ENCODE data around the gene C16orf87. TPM values are rescaled to one million over a fixed set of nuclear protein-coding genes. Genes with fewer than 3 reads are reported as not detected.
"Not testable (repeated sequence)": the region's sequence is repeated elsewhere in the genome, so short reads cannot be mapped to it uniquely, and the experiment has no call there.

Gene C16orf87, protein sequence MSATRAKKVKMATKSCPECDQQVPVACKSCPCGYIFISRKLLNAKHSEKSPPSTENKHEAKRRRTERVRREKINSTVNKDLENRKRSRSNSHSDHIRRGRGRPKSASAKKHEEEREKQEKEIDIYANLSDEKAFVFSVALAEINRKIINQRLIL
- total RNA-seq, result 10 to 100 TPM; 13.3 to 19.1 TPM

DNA sequence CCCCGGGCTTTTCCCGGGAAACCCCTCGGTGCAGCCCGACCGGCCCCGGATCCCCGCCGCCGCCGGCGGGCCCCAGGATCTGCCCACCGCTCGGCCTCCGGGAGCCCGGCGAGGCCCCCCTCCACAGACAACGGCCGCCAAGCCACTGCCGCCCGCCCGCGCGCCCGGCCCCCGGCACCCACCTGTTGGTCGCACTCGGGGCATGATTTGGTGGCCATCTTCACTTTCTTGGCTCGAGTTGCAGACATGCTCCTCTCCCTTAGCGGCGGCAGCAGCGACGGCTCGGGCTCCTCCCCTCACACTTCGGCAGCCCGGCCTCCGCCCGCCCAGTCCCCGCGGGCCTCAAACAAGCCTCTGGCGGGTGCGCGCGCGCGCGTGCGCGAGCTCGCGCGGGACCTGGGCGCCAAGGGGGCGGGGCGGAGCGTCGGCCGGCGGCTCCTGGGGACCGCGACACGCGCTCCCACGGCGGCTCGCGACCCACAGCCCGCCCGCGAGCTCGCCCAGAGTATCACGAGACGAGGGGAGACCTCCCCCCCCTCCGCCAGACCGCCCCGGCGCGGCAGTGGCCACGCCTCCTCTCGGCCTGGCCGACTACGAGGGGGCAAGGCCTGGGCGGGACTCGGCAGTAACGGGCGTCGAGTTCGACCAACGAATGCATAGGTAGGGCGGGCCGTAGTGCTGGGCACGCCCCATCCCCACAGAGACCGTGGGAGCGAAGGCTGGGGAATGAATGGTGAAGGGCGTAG is at the start of gene C16orf87:
TSS of gene C16orf87 (minus strand) at position 279 of the 746 bp plus-strand sequence. CDS start at position 248, 31 bp downstream.
- CTCF ChIA-PET, result interaction anchor here (1.2 to 2.2 kb wide), 3 partner anchors 10 to 39 kb away, joined by 3 to 7 read pairs (median 5); no protein-coding TSS in a partner anchor
- Mint-ChIP-seq H3K9me3 (ENCODE audit: low read depth) (no peaks in the 10 kb centered on the region), H3K4me3 (peak within 1 kb of the TSS; percentile 99), H3K36me3 (peaks cover 7% of the 10 kb centered on the region), H3K27me3 (peaks cover 9% of the 10 kb centered on the region), H3K4me1 (peaks cover 33% of the 10 kb centered on the region), H3K27ac (peak within 1 kb of the TSS; percentile 98)
- DNase-seq (peak; percentile 95), ATAC-seq (peak; percentile 94)

DNA sequence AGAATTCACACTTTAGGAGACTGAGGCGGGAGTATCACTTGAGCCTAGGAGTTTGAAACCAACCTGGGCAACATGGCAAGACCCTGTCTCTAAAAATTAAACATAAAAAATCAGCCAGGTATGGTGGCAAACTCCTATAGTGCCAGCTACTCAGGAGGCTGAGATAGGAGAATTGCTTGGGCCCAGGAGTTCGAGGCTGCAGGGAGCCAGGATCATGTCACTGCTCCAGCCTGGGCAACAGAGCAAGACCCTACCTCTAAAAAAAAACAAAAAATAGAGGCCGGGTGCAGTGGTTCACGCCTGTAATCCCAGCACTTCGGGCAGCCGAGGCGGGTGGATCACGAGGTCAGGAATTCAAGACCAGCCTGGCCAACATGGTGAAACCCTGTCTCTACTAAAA is 44.3 kb upstream of the C16orf87 start:
- H3K36me3 Mint-ChIP-seq, result no peaks in the 10 kb centered on the region
- ATAC-seq (no peak), DNase-seq (no peak)
- no peak overlapping the region for H3K4me3 Mint-ChIP-seq
- H3K4me1 Mint-ChIP-seq, result peaks cover 2% of the 10 kb centered on the region
- H3K27ac Mint-ChIP-seq, result no peak overlapping the region
- CTCF ChIA-PET, result interaction anchor here (1.3 to 1.4 kb wide), 2 partner anchors 21 to 33 kb away, joined by 3 to 4 read pairs; no protein-coding TSS in a partner anchor
- peaks cover 17% of the 10 kb centered on the region for H3K27me3 Mint-ChIP-seq
- H3K9me3 Mint-ChIP-seq (ENCODE audit: low read depth), result no peaks in the 10 kb centered on the region

DNA sequence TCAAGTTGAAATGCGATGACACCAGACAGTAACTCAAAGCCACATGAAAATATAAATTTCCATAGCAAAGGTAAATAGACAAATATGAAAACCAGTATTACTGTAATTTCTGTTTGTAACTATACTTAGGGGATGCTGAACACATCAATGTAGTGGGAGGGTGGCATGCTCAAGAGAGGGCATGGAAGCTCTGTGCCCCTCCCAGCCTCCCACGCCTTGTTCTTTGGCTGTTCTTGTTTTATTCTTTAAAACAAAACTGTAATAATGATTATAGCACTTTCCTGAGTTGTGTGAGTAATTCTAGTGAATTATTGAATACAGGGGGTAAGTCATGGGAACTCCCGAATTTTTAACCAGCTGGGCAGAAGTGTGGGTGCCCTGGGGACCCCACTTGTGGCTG is 42.2 kb upstream of the C16orf87 start:
- no peak overlapping the region for H3K4me3 Mint-ChIP-seq
- ATAC-seq (no peak), DNase-seq (no peak)
- H3K9me3 Mint-ChIP-seq (ENCODE audit: low read depth), result no peaks in the 10 kb centered on the region
- H3K36me3 Mint-ChIP-seq, result no peaks in the 10 kb centered on the region
- H3K4me1 Mint-ChIP-seq, result peaks cover under 1% of the 10 kb centered on the region
- no peak overlapping the region for H3K27ac Mint-ChIP-seq
- CTCF ChIA-PET, result interaction anchor here (0.6 to 1.8 kb wide), 4 partner anchors 19 to 342 kb away, joined by 3 to 5 read pairs (median 3); no protein-coding TSS in a partner anchor
- peaks cover 8% of the 10 kb centered on the region for H3K27me3 Mint-ChIP-seq

DNA sequence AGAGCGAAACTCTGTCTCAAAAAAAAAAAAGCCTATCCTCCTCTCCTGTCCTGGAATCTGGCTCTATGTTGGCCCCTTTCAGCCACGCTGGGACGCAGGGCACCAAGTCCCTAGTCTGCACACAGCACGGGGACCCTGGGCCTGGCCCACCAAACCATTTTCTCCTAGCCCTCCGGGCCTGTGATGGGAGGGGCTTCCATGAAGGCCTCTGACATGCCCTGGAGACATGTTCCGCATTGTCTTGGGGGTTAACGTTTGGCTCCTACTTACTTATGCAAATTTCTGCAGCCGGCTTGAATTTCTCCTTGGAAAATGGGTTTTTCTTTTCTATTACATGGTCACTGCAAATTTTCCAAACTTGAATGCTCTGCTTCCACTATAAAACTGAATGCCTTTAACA is 40.6 kb upstream of the C16orf87 start:
- no peak overlapping the region for H3K27ac Mint-ChIP-seq
- no peaks in the 10 kb centered on the region for H3K4me1 Mint-ChIP-seq
- H3K4me3 Mint-ChIP-seq, result no peak overlapping the region
- ATAC-seq (no peak), DNase-seq (no peak)
- H3K9me3 Mint-ChIP-seq (ENCODE audit: low read depth), result no peaks in the 10 kb centered on the region
- peaks cover 10% of the 10 kb centered on the region for H3K27me3 Mint-ChIP-seq
- CTCF ChIA-PET, result no interaction called here
- no peaks in the 10 kb centered on the region for H3K36me3 Mint-ChIP-seq

DNA sequence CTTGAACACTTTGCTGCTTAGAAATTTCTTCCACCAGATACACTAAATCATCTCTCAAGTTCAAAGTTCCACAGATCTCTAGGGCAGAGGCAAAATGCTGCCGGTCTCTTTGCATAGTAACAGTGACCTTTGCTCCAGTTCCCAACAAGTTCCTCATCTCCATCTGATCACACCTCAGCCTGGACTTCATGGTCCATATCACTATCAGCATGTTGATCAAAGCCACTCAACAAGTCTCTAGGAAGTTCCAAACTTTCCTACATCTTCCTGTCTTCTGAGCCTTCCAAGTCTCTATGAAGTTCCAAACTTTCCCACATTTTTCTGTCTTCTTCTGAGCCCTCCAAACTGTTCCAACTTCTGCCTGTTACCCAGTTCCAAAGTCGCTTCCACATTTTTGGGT is 37.9 kb upstream of the C16orf87 start:
- DNase-seq; H3K27ac Mint-ChIP-seq; H3K36me3 Mint-ChIP-seq; H3K4me1 Mint-ChIP-seq; H3K9me3 Mint-ChIP-seq (ENCODE audit: low read depth); H3K27me3 Mint-ChIP-seq; ATAC-seq; H3K4me3 Mint-ChIP-seq: not testable (repeated sequence)
- CTCF ChIA-PET, result interaction anchor here (1.1 kb wide), 1 partner anchor 15 kb away, joined by 3 read pairs; no protein-coding TSS in a partner anchor

DNA sequence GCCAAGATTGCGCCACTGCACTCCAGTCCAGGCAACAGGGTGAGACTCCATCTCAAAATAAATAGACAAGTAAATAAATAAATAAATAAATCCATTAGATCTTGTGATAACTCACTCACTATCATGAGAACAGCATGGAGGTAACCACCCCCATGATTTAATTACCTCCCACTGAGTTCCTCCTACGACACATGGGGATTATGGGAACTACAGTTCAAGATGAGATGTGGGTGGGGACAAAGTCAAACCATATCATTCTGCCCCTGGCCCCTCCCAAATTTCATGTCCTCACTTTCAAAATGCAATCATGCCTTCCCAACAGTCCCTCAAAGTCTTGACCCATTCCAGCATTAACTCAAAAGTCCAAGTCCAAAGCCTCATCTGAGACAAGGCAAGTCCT is 36.5 kb upstream of the C16orf87 start:
- ATAC-seq; H3K27me3 Mint-ChIP-seq; H3K27ac Mint-ChIP-seq; H3K9me3 Mint-ChIP-seq (ENCODE audit: low read depth); H3K36me3 Mint-ChIP-seq; CTCF ChIA-PET; H3K4me3 Mint-ChIP-seq; DNase-seq: not testable (repeated sequence)
- peaks cover 17% of the 10 kb centered on the region for H3K4me1 Mint-ChIP-seq

DNA sequence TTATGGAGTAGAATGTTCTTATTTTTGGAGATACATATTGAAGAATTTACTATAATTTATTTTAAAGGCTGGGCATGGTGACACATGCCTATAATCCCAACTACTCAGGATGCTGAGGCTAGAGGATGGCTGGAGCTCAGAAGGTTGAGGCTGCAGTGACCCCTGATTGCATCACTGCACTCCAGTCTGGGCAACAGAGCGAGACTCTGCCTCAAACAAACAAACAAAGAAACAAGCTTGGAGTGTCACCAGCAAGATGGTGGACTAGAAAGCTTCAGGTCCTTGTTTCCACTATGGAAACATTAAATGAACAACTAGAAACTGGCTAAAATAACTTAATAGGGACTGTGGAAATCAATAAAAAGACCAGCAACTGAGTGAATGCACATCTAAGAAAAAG is 35.3 kb upstream of the C16orf87 start:
- H3K27me3 Mint-ChIP-seq, result peaks cover 2% of the 10 kb centered on the region
- ATAC-seq, result no peak
- peaks cover 11% of the 10 kb centered on the region for H3K36me3 Mint-ChIP-seq
- H3K4me1 Mint-ChIP-seq, result peaks cover 17% of the 10 kb centered on the region
- DNase-seq, result no peak
- CTCF ChIA-PET, result no interaction called here
- no peak overlapping the region for H3K4me3 Mint-ChIP-seq
- H3K27ac Mint-ChIP-seq, result no peak overlapping the region
- peaks cover 3% of the 10 kb centered on the region for H3K9me3 Mint-ChIP-seq (ENCODE audit: low read depth)

DNA sequence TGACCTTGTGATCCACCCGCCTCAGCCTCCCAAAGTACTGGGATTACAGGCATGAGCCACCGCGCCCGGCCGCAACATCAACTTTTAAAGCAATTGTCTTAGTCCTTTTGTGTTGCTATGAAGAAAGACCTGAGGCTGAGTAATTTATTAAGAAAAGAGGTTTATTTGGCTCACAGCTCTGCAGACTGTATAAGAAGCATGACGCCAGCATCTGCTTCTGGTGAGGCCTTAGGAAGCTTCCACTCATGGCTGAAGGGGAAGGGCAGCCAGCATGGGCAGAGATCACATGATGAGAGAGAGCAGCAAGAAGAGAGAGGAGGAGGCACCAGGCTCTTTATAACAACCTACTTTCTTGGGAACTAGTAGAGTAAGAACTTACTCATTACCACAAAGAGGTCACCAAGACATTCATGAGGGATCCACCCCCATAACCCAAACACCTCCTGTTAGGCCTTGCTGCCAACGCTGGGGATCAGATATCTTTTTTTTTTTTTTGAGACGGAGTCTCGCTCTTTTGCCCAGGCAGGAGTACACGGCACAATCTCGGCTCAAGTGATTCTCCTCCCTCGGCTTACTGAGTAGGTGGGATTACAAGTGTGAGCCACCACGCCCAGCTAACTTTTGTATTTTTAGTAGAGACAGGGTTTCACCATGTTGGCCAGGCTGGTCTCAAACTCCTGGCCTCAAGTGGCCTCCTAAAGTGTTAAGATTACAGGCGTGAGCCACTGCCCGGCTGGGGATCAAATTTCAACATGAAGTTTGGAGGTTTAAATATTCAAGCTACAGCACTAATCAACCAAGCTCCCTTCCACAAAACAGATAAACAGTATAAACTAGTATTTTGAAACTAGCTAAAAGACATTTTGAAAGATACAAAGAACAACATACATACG is 31.8 kb upstream of the C16orf87 start:
- peaks cover 26% of the 10 kb centered on the region for H3K4me1 Mint-ChIP-seq
- H3K9me3 Mint-ChIP-seq (ENCODE audit: low read depth), result peaks cover 3% of the 10 kb centered on the region
- peaks cover 11% of the 10 kb centered on the region for H3K36me3 Mint-ChIP-seq
- DNase-seq (no peak), ATAC-seq (no peak)
- peak overlapping the region; percentile 22 for H3K27ac Mint-ChIP-seq
- CTCF ChIA-PET, result interaction anchor here (0.6 to 2.3 kb wide), 8 partner anchors 9 to 1302 kb away, joined by 3 to 15 read pairs (median 3); no protein-coding TSS in a partner anchor
- peaks cover 2% of the 10 kb centered on the region for H3K27me3 Mint-ChIP-seq
- no peak overlapping the region for H3K4me3 Mint-ChIP-seq

DNA sequence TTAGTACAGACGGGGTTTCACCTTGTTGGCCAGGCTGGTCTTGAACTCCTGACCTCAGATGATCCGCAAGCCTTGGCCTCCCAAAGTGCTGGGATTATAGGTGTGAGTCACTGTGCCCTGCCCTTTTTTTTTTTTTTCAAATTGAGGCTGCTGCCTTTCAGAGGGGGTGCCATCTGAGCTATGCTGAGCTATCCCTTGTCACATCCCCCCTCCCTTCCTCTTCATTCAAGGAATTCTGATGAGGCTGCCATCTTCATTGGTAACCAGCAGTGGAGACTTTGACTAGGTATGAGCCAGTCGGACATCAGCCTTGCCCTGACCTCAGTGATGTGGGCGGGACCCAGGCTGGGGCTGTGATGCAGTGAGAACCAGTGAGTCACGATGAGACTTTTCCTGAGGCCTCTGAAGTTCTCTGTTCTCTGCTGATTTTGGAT is 28.8 kb upstream of the C16orf87 start:
- Mint-ChIP-seq H3K27ac (peak overlapping the region; percentile 17), H3K36me3 (peaks cover 11% of the 10 kb centered on the region), H3K27me3 (no peaks in the 10 kb centered on the region), H3K4me1 (peaks cover 26% of the 10 kb centered on the region), H3K9me3 (ENCODE audit: low read depth) (peaks cover 3% of the 10 kb centered on the region), H3K4me3 (no peak overlapping the region)
- ATAC-seq (peak; percentile 68), DNase-seq (no peak)
- CTCF ChIA-PET, result interaction anchor here (1.1 to 1.8 kb wide), 2 partner anchors 44 to 49 kb away, joined by 3 to 7 read pairs; no protein-coding TSS in a partner anchor

DNA sequence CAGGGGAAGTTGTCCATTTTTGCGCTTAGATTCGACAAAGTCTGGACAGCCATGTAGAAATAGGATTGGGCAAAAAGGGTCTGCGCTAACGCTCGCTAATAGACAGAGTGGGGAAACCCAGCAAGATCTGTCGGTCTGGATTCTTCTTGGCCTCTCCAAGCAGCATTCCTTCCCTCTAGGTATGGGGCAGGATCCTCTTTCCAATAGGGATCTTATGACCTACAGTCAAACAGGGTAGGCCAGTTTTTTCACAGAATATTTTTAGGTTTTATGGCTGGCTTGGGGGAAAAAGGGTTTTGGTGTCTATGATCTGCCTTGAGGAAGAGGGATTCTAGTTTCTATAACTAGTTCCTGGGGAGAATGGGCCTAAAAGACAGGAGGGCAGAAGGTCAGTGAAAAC is 27.2 kb upstream of the C16orf87 start:
- peaks cover 14% of the 10 kb centered on the region for H3K4me1 Mint-ChIP-seq
- DNase-seq, result no peak
- peaks cover 8% of the 10 kb centered on the region for H3K36me3 Mint-ChIP-seq
- peaks cover 3% of the 10 kb centered on the region for H3K9me3 Mint-ChIP-seq (ENCODE audit: low read depth)
- ATAC-seq, result no peak
- no peaks in the 10 kb centered on the region for H3K27me3 Mint-ChIP-seq
- no peak overlapping the region for H3K27ac Mint-ChIP-seq
- no peak overlapping the region for H3K4me3 Mint-ChIP-seq
- CTCF ChIA-PET, result interaction anchor here (1.2 to 1.7 kb wide), 3 partner anchors 50 to 71 kb away, joined by 3 to 6 read pairs (median 4); no protein-coding TSS in a partner anchor

DNA sequence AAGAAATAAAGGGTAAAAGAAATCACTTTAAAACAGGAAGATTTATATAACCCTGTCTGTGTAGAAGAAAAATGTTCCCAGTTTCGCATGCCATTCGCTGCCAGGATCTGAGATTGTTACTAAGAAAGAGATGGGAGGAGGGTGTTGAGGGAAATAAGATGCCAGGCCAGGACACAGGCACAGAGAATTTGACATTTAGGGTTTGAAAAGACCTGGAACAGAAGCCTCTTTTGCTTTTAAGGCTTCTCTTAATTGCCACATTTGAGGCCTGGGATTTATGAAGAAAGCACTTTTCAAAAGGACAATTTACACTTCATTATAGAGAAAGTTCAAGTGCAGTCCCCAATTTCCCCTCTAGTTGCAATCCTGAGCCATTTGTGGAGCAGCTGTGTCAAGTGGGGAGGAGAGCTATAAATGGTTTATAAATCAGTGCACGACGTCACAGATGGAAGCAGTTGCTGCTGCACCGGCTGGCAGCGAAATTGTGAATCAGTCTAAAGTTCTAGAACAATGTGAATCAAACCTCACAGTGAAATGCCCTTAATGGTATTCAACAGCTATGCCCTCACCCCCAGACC is 26.5 kb upstream of the C16orf87 start:
- H3K4me3 Mint-ChIP-seq, result no peak overlapping the region
- H3K9me3 Mint-ChIP-seq (ENCODE audit: low read depth), result no peaks in the 10 kb centered on the region
- H3K27ac Mint-ChIP-seq, result no peak overlapping the region
- peaks cover 9% of the 10 kb centered on the region for H3K4me1 Mint-ChIP-seq
- no peaks in the 10 kb centered on the region for H3K27me3 Mint-ChIP-seq
- peaks cover 4% of the 10 kb centered on the region for H3K36me3 Mint-ChIP-seq
- ATAC-seq (peak; percentile 40), DNase-seq (no peak)
- CTCF ChIA-PET, result interaction anchor here (1.2 to 1.7 kb wide), 3 partner anchors 51 to 72 kb away, joined by 3 to 6 read pairs (median 4); no protein-coding TSS in a partner anchor

DNA sequence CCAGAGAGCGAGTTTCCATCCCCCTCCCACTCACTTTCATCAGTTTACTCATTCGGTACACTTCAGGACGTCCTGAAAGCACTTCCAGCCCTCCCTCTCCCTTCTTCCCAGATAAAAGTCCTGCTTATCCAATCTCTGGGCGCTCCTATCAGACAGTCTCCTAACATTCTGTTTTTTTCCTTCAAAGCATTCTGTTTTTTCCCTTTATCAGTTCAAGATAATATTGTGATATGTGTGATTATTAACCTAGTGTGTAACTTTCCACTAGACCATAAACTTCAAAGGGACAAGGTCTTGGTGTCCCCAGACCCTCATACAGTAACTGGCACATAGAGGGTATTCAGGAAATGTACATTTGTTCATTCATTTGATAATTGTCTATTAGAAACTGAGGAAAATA is 24.4 kb upstream of the C16orf87 start:
- Mint-ChIP-seq H3K27me3 (no peaks in the 10 kb centered on the region), H3K4me1 (peaks cover 6% of the 10 kb centered on the region), H3K9me3 (ENCODE audit: low read depth) (no peaks in the 10 kb centered on the region), H3K27ac (no peak overlapping the region), H3K4me3 (no peak overlapping the region), H3K36me3 (no peaks in the 10 kb centered on the region)
- CTCF ChIA-PET, result interaction anchor here (0.6 to 5.5 kb wide), 7 partner anchors 8 to 182 kb away, joined by 3 to 97 read pairs (median 11); no protein-coding TSS in a partner anchor
- DNase-seq (no peak), ATAC-seq (no peak)

Measured in activated CD8-positive, alpha-beta memory T cell treated with anti-CD3 and anti-CD28 coated beads, Interleukin-2, amount 10 ng/mL, durations not matched to agents 7 days and 5 days (primary cell).